Stomach (tissue), 4 donors: ENCODE data around the gene MTA3.

Experiments
- EP300 ChIP-seq: sonication (generic); formaldehyde crosslinking; IDR thresholded peaks from one replicate; pipeline ENCODE4 v1.6.1; 2017; ENCODE audit warnings: antibody characterized with exemption
- POLR2A ChIP-seq, 4 donors: fragments of 450-650 bp; IDR thresholded peaks; one replicate each; pipeline ENCODE4 v1.6.1; 2016; ENCODE audit warnings: antibody characterized with exemption in 4 of 4, control low read depth in 2 of 4, mild to moderate bottlenecking in 1 of 4, moderate library complexity in 1 of 4
- POLR2AphosphoS5 ChIP-seq, 3 donors: sonication (generic); formaldehyde crosslinking; IDR thresholded peaks; one replicate each; pipeline ENCODE4 v1.6.1; 2016; ENCODE audit warnings: antibody characterized with exemption in 3 of 3
- TF ChIP-seq, protein P1 (sequence below), 7 experiments: fragments of 450-650 bp in 4 of 7; fragments of 200-600 bp in 3 of 7; sonication (generic) in 3 of 7; IDR thresholded peaks; one replicate each; pipeline ENCODE4 v1.5.1; 2016 to 2019; ENCODE audit warnings: antibody characterized with exemption in 7 of 7, control low read depth in 2 of 7, mild to moderate bottlenecking in 1 of 7

DNA sequence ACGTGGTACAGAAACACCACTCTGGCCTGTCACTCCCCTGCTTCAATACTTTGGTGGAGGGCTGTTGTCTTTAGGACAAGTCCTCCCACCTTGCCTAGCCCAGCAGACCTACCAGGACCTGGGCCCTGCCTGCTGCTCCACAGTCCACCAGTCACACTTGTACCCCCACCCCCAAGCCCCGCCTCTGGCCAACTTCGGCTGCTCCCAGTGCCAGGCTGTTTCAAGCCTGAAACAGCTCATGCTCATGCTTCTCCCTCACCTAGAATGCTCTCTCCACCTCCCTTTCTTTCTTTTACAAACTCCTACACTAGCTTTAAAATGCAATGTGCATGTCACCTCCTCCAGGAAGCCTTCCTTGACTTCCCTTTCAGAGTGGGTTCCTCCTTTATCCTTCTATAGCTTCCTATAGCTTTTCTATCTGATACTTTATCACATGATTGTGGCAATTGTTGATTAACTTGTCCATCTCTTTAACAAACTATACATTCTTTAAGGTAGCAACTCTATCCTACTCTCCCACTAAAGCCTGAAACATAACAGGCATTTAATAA lies 200.3 kb downstream of the MTA3 start:
- TF ChIP-seq, protein P1, sequence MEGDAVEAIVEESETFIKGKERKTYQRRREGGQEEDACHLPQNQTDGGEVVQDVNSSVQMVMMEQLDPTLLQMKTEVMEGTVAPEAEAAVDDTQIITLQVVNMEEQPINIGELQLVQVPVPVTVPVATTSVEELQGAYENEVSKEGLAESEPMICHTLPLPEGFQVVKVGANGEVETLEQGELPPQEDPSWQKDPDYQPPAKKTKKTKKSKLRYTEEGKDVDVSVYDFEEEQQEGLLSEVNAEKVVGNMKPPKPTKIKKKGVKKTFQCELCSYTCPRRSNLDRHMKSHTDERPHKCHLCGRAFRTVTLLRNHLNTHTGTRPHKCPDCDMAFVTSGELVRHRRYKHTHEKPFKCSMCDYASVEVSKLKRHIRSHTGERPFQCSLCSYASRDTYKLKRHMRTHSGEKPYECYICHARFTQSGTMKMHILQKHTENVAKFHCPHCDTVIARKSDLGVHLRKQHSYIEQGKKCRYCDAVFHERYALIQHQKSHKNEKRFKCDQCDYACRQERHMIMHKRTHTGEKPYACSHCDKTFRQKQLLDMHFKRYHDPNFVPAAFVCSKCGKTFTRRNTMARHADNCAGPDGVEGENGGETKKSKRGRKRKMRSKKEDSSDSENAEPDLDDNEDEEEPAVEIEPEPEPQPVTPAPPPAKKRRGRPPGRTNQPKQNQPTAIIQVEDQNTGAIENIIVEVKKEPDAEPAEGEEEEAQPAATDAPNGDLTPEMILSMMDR (IDR thresholded peaks at IDR 0.05) = no peak
- TF ChIP-seq POLR2A (IDR thresholded peaks at IDR 0.05) (no peak), POLR2AphosphoS5 (IDR thresholded peaks at IDR 0.05) (no peak), EP300 (no peak)
